GM18499 (cell line): ENCODE measurements around the gene NOTCH3.

Source experiments
- ATAC-seq: cut with Tn5 transposase; IDR thresholded peaks from one replicate; pipeline ENCODE4 v1.9.1; 2021; ENCODE audit warnings: moderate number of reproducible peaks; ENCODE audit not compliant: insufficient read depth, unreplicated experiment

The NOTCH3 gene

GRCh38 chr19:15110418-15110815 is 90.4 kb downstream of the NOTCH3 start:
- ATAC-seq = no peak

GRCh38 chr19:15109768-15110417 is 90.9 kb downstream of the NOTCH3 start:
- ATAC-seq = no peak
